Measurements from ENCODE around the gene PACRG.

The PACRG gene

GRCh38 chr6:163293286-163293685, 565.5 kb downstream of the PACRG start:
- DNase-seq (ENCODE audit: insufficient read length, low spot score) (no peak), FAIRE-seq (no peak)
- TF ChIP-seq POLR2AphosphoS5 (IDR thresholded peaks at IDR 0.05; ENCODE audit: low read depth, low read length): no peak
- TF ChIP-seq PAX5 (IDR thresholded peaks at IDR 0.05; ENCODE audit: insufficient read depth, low read length, severe bottlenecking): no peak
- TF ChIP-seq POLR2A (IDR thresholded peaks at IDR 0.05; ENCODE audit: low read depth, low read length): no peak
- no peak for TF ChIP-seq SPI1 (IDR thresholded peaks at IDR 0.05; ENCODE audit: low read depth, low read length)
- no peak for TF ChIP-seq TAF1 (IDR thresholded peaks at IDR 0.05; ENCODE audit: low read depth, low read length)
- no peak for TF ChIP-seq POU2F2 (IDR thresholded peaks at IDR 0.05; ENCODE audit: low read depth, low read length)

GRCh38 chr6:163294734-163295133, 567.0 kb downstream of the PACRG start:
- TF ChIP-seq POLR2A (IDR thresholded peaks at IDR 0.05; ENCODE audit: low read depth, low read length): no peak
- no peak for TF ChIP-seq SPI1 (IDR thresholded peaks at IDR 0.05; ENCODE audit: low read depth, low read length)
- no peak for TF ChIP-seq TAF1 (IDR thresholded peaks at IDR 0.05; ENCODE audit: low read depth, low read length)
- no peak for TF ChIP-seq POLR2AphosphoS5 (IDR thresholded peaks at IDR 0.05; ENCODE audit: low read depth, low read length)
- TF ChIP-seq PAX5 (IDR thresholded peaks at IDR 0.05; ENCODE audit: insufficient read depth, low read length, severe bottlenecking): no peak
- TF ChIP-seq POU2F2 (IDR thresholded peaks at IDR 0.05; ENCODE audit: low read depth, low read length): no peak
- DNase-seq (ENCODE audit: insufficient read length, low spot score) (no peak), FAIRE-seq (no peak)

GRCh38 chr6:163296835-163297519, 569.2 kb downstream of the PACRG start:
- TF ChIP-seq TAF1 (IDR thresholded peaks at IDR 0.05; ENCODE audit: low read depth, low read length) (no peak), POLR2A (IDR thresholded peaks at IDR 0.05; ENCODE audit: low read depth, low read length) (no peak), PAX5 (IDR thresholded peaks at IDR 0.05; ENCODE audit: insufficient read depth, low read length, severe bottlenecking) (no peak), POU2F2 (IDR thresholded peaks at IDR 0.05; ENCODE audit: low read depth, low read length) (no peak), POLR2AphosphoS5 (IDR thresholded peaks at IDR 0.05; ENCODE audit: low read depth, low read length) (no peak), SPI1 (IDR thresholded peaks at IDR 0.05; ENCODE audit: low read depth, low read length) (no peak)
- no peak for DNase-seq (ENCODE audit: insufficient read length, low spot score)
- no peak for FAIRE-seq

GRCh38 chr6:163298079-163298830, 570.5 kb downstream of the PACRG start:
- FAIRE-seq (no peak), DNase-seq (ENCODE audit: insufficient read length, low spot score) (no peak)
- TF ChIP-seq PAX5 (IDR thresholded peaks at IDR 0.05; ENCODE audit: insufficient read depth, low read length, severe bottlenecking): no peak
- no peak for TF ChIP-seq POLR2AphosphoS5 (IDR thresholded peaks at IDR 0.05; ENCODE audit: low read depth, low read length)
- TF ChIP-seq POU2F2 (IDR thresholded peaks at IDR 0.05; ENCODE audit: low read depth, low read length): no peak
- TF ChIP-seq SPI1 (IDR thresholded peaks at IDR 0.05; ENCODE audit: low read depth, low read length): no peak
- TF ChIP-seq TAF1 (IDR thresholded peaks at IDR 0.05; ENCODE audit: low read depth, low read length): no peak
- no peak for TF ChIP-seq POLR2A (IDR thresholded peaks at IDR 0.05; ENCODE audit: low read depth, low read length)

- FAIRE-seq: no peak
- no peak for DNase-seq (ENCODE audit: insufficient read length, low spot score)
- TF ChIP-seq TAF1 (IDR thresholded peaks at IDR 0.05; ENCODE audit: low read depth, low read length) (no peak), POLR2AphosphoS5 (IDR thresholded peaks at IDR 0.05; ENCODE audit: low read depth, low read length) (no peak), PAX5 (IDR thresholded peaks at IDR 0.05; ENCODE audit: insufficient read depth, low read length, severe bottlenecking) (no peak), SPI1 (IDR thresholded peaks at IDR 0.05; ENCODE audit: low read depth, low read length) (no peak), POLR2A (IDR thresholded peaks at IDR 0.05; ENCODE audit: low read depth, low read length) (no peak), POU2F2 (IDR thresholded peaks at IDR 0.05; ENCODE audit: low read depth, low read length) (no peak)
Measured at GRCh38 chr6:163300838-163301237, 573.1 kb downstream of the PACRG start.

DNA sequence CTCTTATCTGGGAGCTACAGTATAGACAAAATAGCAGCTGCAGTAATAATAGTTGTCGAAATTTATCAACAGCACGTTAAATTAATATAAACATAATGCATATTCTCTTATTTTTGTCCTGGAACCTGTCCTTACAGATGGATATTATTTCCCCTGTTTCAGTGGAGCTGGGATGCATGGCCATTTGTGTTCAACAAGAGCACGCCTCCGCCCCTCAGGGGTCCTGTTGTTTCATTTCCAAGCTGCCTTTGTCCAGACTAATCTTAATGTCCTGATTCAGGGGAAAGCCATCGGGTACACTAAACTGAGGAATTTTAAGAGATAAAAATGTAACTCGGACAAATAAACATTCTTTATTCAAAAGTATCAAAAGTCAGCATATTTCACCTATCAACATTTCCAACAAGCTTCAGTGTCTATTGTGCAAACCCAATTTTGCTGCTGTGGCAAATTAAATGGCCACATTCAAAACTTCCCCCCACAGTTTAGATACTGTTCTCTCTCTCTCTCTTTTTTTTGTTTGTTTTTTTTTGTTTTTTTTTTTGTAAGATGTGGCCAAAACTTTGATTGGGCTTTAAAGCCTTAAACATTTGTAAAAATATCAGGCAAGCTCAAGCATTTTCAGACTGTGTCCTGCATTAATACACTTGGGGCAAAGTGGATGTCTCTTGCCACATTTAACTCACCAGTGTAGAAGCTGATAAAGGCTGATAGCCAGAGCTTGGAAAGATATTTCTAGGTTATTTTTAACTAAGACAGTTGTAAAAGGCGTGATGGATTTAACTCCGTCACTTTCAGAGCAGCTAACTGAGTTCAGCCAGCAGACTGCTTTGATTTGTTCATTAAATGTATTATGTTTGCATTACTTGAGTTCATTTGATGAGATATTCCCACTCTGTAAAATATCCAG, 574.2 kb downstream of the PACRG start:
- DNase-seq (ENCODE audit: insufficient read length, low spot score) (no peak), FAIRE-seq (no peak)
- TF ChIP-seq POLR2AphosphoS5 (IDR thresholded peaks at IDR 0.05; ENCODE audit: low read depth, low read length): no peak

DNA sequence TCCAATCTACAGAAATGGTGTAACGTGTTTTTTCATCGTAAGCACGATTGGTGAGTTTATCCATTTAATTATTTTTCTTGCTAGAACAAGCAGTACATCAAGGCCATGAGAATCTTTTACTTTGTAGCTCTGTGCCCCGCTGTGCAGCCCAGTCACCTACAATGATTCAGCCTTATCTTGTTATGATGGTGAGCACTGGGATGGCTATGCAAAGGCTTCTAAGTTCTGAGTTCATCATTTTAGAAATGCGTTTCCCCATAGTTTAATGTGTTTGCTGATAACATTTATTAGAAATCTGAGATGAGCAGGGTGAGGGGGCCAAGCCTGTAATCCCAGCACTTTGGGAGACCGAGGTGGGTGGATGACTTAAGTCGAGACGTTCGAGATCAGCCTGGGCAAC, 575.0 kb downstream of the PACRG start:
- no peak for FAIRE-seq
- DNase-seq (ENCODE audit: insufficient read length, low spot score): no peak
- no peak for TF ChIP-seq PAX5 (IDR thresholded peaks at IDR 0.05; ENCODE audit: insufficient read depth, low read length, severe bottlenecking)
- no peak for TF ChIP-seq TAF1 (IDR thresholded peaks at IDR 0.05; ENCODE audit: low read depth, low read length)
- TF ChIP-seq POLR2AphosphoS5 (IDR thresholded peaks at IDR 0.05; ENCODE audit: low read depth, low read length): no peak
- no peak for TF ChIP-seq POLR2A (IDR thresholded peaks at IDR 0.05; ENCODE audit: low read depth, low read length)
- no peak for TF ChIP-seq POU2F2 (IDR thresholded peaks at IDR 0.05; ENCODE audit: low read depth, low read length)
- TF ChIP-seq SPI1 (IDR thresholded peaks at IDR 0.05; ENCODE audit: low read depth, low read length): no peak

DNA sequence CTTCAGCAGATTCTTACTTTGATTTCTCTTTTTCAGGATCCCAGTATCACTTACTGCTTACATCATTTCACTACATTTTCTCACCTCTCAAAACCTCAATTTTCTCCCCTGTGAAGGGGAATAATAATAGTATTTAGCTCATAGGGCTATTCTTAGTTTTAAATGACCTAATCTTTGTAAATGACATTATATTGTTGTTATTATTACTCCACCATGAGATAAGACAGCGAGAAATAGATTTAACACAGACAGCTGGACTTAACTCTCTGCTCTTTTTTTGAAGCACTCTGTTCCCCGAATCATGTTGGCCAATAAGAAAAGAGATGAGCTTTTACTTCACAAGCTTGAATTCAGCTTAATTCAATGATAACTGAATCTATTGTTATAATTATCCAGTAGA, 578.2 kb downstream of the PACRG start:
- no peak for TF ChIP-seq POLR2A (IDR thresholded peaks at IDR 0.05; ENCODE audit: low read depth, low read length)
- no peak for TF ChIP-seq SPI1 (IDR thresholded peaks at IDR 0.05; ENCODE audit: low read depth, low read length)
- no peak for TF ChIP-seq PAX5 (IDR thresholded peaks at IDR 0.05; ENCODE audit: insufficient read depth, low read length, severe bottlenecking)
- no peak for TF ChIP-seq POLR2AphosphoS5 (IDR thresholded peaks at IDR 0.05; ENCODE audit: low read depth, low read length)
- no peak for TF ChIP-seq POU2F2 (IDR thresholded peaks at IDR 0.05; ENCODE audit: low read depth, low read length)
- no peak for TF ChIP-seq TAF1 (IDR thresholded peaks at IDR 0.05; ENCODE audit: low read depth, low read length)
- FAIRE-seq: no peak

More for the DNA sequence above, 578.2 kb downstream of the PACRG start:
- no peak for DNase-seq (ENCODE audit: insufficient read length, low spot score)

All from GM12891 (cell line).